HCT116 (cell line): ENCODE results near the gene ARHGEF10L.

Experiments
- CEBPB ChIP-seq: IDR thresholded peaks from 2 replicates; pipeline ENCODE4 v1.6.1; 2012; ENCODE audit warnings: low read depth
- EGR1 ChIP-seq: IDR thresholded peaks from 2 replicates; pipeline ENCODE4 v1.6.1; 2012; ENCODE audit warnings: low read depth
- EZH2phosphoT487 ChIP-seq: fragments of 200-600 bp; IDR thresholded peaks from 2 replicates; pipeline ENCODE4 v1.6.1; 2018; ENCODE audit warnings: antibody characterized with exemption, borderline replicate concordance
- POLR2A ChIP-seq: IDR thresholded peaks from 2 replicates; pipeline ENCODE4 v1.7.0; 2011; ENCODE audit warnings: borderline replicate concordance; ENCODE audit not compliant: insufficient read depth, insufficient read length; ENCODE audit errors: extremely low read depth
- POLR2AphosphoS5 ChIP-seq: IDR thresholded peaks from 2 replicates; pipeline ENCODE4 v1.6.1; 2011; ENCODE audit warnings: mild to moderate bottlenecking, low read depth, low read length, moderate library complexity
- SP1 ChIP-seq: IDR thresholded peaks from 2 replicates; pipeline ENCODE4 v1.6.1; 2012; ENCODE audit warnings: low read depth
- TCF7L2 ChIP-seq: IDR thresholded peaks from 2 replicates; pipeline ENCODE4 v1.7.0; 2011; ENCODE audit warnings: borderline replicate concordance, inconsistent platforms; ENCODE audit not compliant: insufficient read depth, insufficient read length; ENCODE audit errors: extremely low read depth
- ZFX ChIP-seq: fragments of 450-650 bp; IDR thresholded peaks from 2 replicates; pipeline ENCODE4 v1.6.1; 2017
- TF ChIP-seq, protein P1 (sequence below): IDR thresholded peaks from 2 replicates; pipeline ENCODE4 v1.6.1; 2012; ENCODE audit warnings: low read depth
- TF ChIP-seq, protein P2 (sequence below), 3 experiments: fragments of 200-600 bp in 1 of 3; sonication (generic) in 1 of 3; IDR thresholded peaks in 2 of 3; conservative IDR thresholded peaks in 1 of 3; 2 replicates each; pipeline ENCODE4 v1.5.1; 2012 to 2017; ENCODE audit warnings: low read depth in 2 of 3, low read length in 2 of 3, antibody characterized with exemption in 1 of 3, borderline replicate concordance in 1 of 3, control low read depth in 1 of 3, mild to moderate bottlenecking in 1 of 3, mixed read lengths in 1 of 3, mixed run types in 1 of 3, moderate library complexity in 1 of 3; ENCODE audit not compliant: insufficient read depth in 1 of 3
- TF ChIP-seq, protein P3 (sequence below): IDR thresholded peaks from 2 replicates; pipeline ENCODE4 v1.6.1; 2012

DNA sequence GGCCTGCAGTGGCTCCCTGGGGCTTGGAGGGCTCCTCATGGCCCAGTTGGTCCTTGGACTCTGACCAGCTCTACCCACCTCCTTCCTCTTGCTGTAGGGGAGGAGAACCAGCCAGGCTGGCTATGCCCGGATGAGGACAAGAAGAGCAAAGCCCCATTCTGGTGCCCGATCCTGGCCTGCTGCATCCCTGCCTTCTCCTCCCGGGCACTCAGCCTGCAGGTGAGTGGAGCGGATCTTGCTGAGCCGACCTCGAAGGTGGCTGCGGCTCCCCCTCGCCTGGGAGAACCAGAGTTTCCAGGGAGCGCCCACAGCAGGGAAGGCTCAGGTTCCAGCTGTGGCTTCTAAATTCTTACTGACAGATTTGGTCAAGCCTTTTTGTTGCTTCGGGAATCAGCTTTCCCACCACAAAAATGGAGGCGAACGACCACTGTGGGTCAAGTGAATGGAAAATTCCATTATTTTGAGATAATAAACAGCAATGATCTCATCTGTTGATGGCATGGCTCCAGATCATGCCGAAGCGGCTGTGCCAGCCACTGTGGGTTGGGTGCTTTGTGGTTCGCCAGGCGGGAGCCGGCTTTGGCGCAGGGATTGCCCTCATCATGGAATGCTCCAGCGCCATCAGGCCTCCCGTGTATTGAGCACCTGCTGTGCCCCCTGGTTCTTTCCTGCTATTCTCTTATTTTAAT, 109.1 kb downstream of the ARHGEF10L start:
- TF ChIP-seq, protein P1, sequence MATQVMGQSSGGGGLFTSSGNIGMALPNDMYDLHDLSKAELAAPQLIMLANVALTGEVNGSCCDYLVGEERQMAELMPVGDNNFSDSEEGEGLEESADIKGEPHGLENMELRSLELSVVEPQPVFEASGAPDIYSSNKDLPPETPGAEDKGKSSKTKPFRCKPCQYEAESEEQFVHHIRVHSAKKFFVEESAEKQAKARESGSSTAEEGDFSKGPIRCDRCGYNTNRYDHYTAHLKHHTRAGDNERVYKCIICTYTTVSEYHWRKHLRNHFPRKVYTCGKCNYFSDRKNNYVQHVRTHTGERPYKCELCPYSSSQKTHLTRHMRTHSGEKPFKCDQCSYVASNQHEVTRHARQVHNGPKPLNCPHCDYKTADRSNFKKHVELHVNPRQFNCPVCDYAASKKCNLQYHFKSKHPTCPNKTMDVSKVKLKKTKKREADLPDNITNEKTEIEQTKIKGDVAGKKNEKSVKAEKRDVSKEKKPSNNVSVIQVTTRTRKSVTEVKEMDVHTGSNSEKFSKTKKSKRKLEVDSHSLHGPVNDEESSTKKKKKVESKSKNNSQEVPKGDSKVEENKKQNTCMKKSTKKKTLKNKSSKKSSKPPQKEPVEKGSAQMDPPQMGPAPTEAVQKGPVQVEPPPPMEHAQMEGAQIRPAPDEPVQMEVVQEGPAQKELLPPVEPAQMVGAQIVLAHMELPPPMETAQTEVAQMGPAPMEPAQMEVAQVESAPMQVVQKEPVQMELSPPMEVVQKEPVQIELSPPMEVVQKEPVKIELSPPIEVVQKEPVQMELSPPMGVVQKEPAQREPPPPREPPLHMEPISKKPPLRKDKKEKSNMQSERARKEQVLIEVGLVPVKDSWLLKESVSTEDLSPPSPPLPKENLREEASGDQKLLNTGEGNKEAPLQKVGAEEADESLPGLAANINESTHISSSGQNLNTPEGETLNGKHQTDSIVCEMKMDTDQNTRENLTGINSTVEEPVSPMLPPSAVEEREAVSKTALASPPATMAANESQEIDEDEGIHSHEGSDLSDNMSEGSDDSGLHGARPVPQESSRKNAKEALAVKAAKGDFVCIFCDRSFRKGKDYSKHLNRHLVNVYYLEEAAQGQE, result no peak
- TF ChIP-seq POLR2AphosphoS5, result no peak
- TF ChIP-seq, protein P2, sequence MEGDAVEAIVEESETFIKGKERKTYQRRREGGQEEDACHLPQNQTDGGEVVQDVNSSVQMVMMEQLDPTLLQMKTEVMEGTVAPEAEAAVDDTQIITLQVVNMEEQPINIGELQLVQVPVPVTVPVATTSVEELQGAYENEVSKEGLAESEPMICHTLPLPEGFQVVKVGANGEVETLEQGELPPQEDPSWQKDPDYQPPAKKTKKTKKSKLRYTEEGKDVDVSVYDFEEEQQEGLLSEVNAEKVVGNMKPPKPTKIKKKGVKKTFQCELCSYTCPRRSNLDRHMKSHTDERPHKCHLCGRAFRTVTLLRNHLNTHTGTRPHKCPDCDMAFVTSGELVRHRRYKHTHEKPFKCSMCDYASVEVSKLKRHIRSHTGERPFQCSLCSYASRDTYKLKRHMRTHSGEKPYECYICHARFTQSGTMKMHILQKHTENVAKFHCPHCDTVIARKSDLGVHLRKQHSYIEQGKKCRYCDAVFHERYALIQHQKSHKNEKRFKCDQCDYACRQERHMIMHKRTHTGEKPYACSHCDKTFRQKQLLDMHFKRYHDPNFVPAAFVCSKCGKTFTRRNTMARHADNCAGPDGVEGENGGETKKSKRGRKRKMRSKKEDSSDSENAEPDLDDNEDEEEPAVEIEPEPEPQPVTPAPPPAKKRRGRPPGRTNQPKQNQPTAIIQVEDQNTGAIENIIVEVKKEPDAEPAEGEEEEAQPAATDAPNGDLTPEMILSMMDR (IDR thresholded peaks at IDR 0.05 in 2 of 3, conservative IDR thresholded peaks at IDR 0.05 in 1 of 3; ENCODE audit: borderline replicate concordance in 1 of 3, insufficient read depth in 1 of 3, low read depth in 2 of 3, low read length in 2 of 3), result no peak
- no peak for TF ChIP-seq CEBPB
- no peak for TF ChIP-seq EZH2phosphoT487
- no peak for TF ChIP-seq SP1
- TF ChIP-seq EGR1, result no peak
- no peak for TF ChIP-seq ZFX
- TF ChIP-seq POLR2A, result no peak
- no peak for TF ChIP-seq TCF7L2
- TF ChIP-seq, protein P3, sequence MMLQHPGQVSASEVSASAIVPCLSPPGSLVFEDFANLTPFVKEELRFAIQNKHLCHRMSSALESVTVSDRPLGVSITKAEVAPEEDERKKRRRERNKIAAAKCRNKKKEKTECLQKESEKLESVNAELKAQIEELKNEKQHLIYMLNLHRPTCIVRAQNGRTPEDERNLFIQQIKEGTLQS, result no peak
